Measurements from ENCODE around the gene FBXW4. TPM values are rescaled to one million over a fixed set of nuclear protein-coding genes. Genes with fewer than 3 reads are reported as not detected.

The FBXW4 gene
- total RNA-seq, 1 experiment from 2014 or later = 5.8 TPM

GRCh38 chr10:101696632-101697031 lies 1.7 kb upstream of the FBXW4 start:
- no peak for DNase-seq (ENCODE audit: low read depth)

- DNase-seq (ENCODE audit: low read depth) = peak; percentile 10
These were observed 477 bp upstream of the FBXW4 start for GRCh38 chr10:101695404-101695890.

- DNase-seq (ENCODE audit: low read depth) = peak; percentile 47
These were observed 844 bp downstream of the FBXW4 start for GRCh38 chr10:101693978-101694673.

GRCh38 chr10:101693651-101693977 lies 1.4 kb downstream of the FBXW4 start:
- peak; percentile 32 for DNase-seq (ENCODE audit: low read depth)

- DNase-seq (ENCODE audit: low read depth) = no peak
These were observed 3.9 kb downstream of the FBXW4 start for GRCh38 chr10:101691081-101691480.

- DNase-seq (ENCODE audit: low read depth) = no peak
These were observed 4.5 kb downstream of the FBXW4 start for GRCh38 chr10:101690461-101690860.

- no peak for DNase-seq (ENCODE audit: low read depth)
These were observed 7.8 kb downstream of the FBXW4 start for GRCh38 chr10:101687071-101687658.

- no peak for DNase-seq (ENCODE audit: low read depth)
These were observed 8.6 kb downstream of the FBXW4 start for GRCh38 chr10:101686133-101686925.

GRCh38 chr10:101684782-101685181 lies 10.2 kb downstream of the FBXW4 start:
- no peak for DNase-seq (ENCODE audit: low read depth)

- peak; percentile 9 for DNase-seq (ENCODE audit: low read depth)
These were observed 11.7 kb downstream of the FBXW4 start for GRCh38 chr10:101683276-101683675.

- DNase-seq (ENCODE audit: low read depth) = peak; percentile 24
These were observed 12.7 kb downstream of the FBXW4 start for GRCh38 chr10:101682172-101682825.

GRCh38 chr10:101676565-101676964 lies 18.4 kb downstream of the FBXW4 start:
- no peak for DNase-seq (ENCODE audit: low read depth)

GRCh38 chr10:101675115-101675514 lies 19.9 kb downstream of the FBXW4 start:
- no peak for DNase-seq (ENCODE audit: low read depth)

GRCh38 chr10:101672536-101672935 lies 22.4 kb downstream of the FBXW4 start:
- no peak for DNase-seq (ENCODE audit: low read depth)

- DNase-seq (ENCODE audit: low read depth) = no peak
These were observed 23.5 kb downstream of the FBXW4 start for GRCh38 chr10:101671453-101671852.

GRCh38 chr10:101670635-101671034 lies 24.3 kb downstream of the FBXW4 start:
- no peak for DNase-seq (ENCODE audit: low read depth)

- DNase-seq (ENCODE audit: low read depth) = no peak
These were observed 25.8 kb downstream of the FBXW4 start for GRCh38 chr10:101669181-101669580.

GRCh38 chr10:101668566-101668965 lies 26.4 kb downstream of the FBXW4 start:
- no peak for DNase-seq (ENCODE audit: low read depth)

- DNase-seq (ENCODE audit: low read depth) = no peak
These were observed 28.9 kb downstream of the FBXW4 start for GRCh38 chr10:101666083-101666482.

- no peak for DNase-seq (ENCODE audit: low read depth)
These were observed 31.9 kb downstream of the FBXW4 start for GRCh38 chr10:101663097-101663496.

- no peak for DNase-seq (ENCODE audit: low read depth)
These were observed 34.7 kb downstream of the FBXW4 start for GRCh38 chr10:101660256-101660655.

GRCh38 chr10:101658975-101659374 lies 36.0 kb downstream of the FBXW4 start:
- DNase-seq (ENCODE audit: low read depth) = no peak

Measured in RPMI7951 (cell line).